ENCODE results near the gene LYSMD1.

The LYSMD1 gene

DNA sequence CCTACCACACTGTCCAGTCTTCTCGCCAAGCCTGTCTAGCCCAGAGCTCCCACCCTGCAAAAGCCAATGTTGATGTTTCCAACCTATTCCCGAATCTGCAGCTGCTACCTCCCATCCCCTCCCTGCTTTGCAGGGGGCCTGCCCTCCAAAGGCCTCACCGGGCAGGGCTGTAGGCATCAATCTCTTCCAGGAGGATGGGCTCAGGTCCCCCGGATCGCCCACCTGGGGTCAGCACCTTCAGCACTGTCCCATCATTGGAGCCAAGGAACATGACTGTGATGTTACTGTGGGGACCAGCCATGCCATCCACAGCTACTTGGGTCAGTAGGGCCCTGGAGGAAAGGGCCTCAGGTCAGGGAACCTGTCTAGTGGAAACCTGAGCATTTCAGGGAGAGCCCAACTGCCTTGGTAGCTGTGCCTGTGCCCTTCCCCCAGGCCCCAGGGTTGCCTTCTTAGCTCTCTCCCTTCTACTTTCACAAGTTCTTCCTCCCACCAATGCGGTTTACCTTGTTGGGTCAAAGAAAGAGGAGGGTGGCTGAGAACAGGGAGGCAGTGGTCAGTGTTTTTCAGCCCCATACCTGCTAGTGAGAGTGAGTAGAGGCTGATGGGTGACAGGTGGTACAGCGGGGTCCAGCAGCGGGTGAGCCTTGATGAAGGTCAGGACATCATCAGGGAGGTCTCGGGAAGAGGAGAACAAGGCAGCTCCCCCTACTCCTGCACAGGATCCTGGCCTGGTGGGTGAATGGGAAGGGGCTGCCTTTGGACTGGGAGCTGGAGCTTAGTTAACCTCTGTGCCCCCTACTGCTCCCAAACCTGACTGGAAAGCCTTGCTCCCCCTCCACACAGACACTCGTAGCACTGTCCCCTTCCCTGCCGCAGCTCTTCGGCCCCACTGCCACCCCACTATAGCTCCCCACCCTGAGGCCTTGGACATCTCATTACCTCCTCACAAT, 30.0 kb downstream of the LYSMD1 start:
- no peak for DNase-seq

DNA sequence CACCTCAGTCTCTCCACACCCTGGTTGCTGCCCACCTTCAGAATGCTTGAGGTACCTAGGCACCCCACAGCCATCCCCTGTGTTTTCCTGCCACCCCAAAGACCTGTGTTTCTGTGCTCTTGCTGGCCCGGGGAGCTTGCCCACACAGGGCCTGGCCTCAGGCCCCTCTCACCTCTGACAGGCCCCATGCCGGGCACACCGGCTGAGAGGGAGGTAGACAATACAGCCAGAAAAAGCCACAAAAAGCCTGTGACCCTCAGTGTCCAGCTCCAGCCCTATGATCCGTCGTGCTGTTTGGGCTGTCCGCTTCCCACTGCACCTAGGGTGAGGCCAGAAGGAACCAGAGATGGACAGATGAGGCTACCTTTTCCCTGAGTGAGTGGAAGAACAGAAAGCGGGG, 30.7 kb downstream of the LYSMD1 start:
- DNase-seq: no peak

- DNase-seq: no peak
These were observed 31.3 kb downstream of the LYSMD1 start for GRCh38 chr1:151134396-151134795.

DNA sequence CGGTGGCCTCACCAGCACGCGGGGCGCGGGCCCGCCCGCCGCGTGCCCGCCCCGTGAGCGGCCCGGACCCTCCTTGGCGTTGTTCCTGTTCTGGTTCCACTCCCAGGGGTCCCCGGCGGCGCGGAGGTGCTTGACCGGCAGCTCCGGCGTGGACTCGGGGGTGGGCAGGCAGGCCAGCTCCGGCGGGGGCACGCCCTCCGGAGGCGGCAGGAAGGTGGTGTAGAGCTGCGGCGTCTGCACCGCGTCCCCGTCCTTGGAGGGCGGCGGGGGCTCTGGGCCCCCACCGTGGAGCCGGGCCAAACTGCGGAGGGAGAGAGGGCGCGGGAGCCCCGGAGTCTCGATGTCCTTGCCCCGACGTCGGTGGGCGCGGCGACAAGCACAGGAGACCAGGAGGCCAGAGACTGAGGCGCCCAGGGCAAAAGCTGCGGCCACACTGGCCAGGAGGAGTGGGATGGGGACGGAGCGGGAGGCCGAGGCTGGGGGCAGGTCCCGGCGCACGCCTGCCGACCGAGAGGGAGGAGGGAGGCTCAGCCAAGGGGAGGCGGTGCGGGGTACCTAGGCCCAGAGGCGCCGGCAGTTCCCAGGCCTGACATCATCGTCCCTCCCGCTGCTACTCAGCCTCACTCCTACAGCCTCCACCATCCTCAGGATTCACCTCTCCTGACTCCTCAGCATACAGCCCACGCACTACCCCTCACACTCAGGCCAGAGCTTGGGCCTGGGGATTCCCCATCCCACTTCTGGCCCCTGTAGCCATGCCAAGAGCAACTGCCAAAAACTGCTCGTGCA, 32.5 kb downstream of the LYSMD1 start:
- DNase-seq: no peak

GRCh38 chr1:151132335-151133017, 33.2 kb downstream of the LYSMD1 start:
- no peak for DNase-seq

DNA sequence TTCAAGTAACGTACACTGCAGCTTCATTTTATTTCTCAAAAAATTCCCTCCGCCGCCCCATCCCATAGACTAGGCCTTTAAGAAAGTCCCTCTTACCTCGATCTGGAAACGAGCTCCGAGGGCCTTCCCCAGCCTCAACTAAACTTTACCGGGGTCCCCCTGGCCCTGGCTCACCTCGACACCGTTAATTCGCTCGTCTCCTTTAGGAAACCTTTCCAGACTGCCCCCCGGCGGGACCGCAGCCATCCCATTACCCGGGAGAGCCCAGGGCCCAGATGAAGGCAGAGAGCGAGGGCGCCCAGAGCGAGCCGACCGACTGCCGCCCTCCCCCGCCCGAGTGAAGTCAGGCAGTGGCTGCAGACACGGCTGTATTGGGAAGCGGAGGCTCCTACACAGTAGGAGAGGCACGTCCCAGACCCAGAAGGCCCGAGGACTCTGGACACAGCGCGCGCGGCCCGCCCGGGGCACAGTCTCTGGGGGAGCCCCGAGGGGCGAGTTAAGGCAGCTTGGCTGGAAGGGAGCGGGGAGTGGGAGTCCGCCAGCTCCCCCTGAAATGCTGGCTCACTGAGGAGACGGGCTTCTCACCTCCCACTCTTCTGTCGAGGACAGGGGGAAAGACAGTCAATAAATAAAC, 33.9 kb downstream of the LYSMD1 start:
- no peak for DNase-seq

- peak; percentile 92 for DNase-seq
These were observed 34.6 kb downstream of the LYSMD1 start for GRCh38 chr1:151130987-151131586.

- DNase-seq: no peak
These were observed 36.9 kb downstream of the LYSMD1 start for GRCh38 chr1:151128800-151129199.

DNA sequence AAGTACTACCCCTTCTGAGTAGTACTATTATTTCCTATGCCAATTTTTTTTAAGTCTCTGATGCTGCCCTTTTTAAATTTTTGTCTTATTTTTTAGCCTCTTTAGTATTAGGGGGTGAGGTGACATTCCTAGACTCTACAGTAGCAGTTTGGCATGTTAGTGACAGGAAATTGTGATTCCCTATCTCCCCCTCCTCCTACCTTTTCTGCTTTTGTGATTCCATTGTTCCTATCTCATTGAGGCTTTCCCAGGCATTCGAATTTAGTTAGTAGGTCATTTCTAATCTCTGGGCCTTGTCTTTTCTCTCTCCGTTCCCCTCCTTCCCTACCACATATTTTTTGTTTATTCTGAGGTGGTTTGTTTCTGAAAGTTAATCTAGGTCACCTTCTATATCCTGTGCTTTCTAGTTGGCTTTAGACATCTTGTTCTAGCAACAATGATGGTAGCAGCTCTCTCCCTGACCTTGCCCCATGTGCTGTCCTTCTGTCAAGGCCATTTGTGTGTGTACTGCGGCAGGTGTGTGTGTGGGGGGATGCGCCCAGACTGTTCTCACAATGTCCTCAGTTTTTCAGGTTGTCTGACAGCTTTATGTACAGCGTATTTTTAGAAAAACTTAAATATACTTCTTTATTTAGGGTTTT, 40.8 kb downstream of the LYSMD1 start:
- DNase-seq: no peak

DNA sequence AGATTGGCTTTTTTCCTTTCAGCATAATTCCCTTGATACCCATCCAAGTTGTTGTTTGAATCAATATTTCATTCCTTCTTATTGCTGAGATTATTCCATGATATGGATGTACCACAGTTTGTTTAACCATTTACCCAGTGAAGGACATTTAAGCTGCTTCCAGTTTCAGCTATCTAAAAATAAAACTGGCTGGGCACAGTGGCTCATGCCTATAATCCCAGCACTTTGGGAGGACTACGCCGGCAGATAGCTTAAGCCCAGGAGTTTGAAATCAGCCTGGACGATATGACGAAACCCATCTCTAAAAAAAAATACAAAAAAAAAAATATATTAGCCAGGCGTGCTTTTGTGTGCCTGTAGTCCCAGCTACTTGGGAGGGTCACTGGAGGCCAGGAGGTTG, 51.8 kb downstream of the LYSMD1 start:
- DNase-seq: no peak
